ENCODE data around the gene POU3F3.

Gene POU3F3

DNA sequence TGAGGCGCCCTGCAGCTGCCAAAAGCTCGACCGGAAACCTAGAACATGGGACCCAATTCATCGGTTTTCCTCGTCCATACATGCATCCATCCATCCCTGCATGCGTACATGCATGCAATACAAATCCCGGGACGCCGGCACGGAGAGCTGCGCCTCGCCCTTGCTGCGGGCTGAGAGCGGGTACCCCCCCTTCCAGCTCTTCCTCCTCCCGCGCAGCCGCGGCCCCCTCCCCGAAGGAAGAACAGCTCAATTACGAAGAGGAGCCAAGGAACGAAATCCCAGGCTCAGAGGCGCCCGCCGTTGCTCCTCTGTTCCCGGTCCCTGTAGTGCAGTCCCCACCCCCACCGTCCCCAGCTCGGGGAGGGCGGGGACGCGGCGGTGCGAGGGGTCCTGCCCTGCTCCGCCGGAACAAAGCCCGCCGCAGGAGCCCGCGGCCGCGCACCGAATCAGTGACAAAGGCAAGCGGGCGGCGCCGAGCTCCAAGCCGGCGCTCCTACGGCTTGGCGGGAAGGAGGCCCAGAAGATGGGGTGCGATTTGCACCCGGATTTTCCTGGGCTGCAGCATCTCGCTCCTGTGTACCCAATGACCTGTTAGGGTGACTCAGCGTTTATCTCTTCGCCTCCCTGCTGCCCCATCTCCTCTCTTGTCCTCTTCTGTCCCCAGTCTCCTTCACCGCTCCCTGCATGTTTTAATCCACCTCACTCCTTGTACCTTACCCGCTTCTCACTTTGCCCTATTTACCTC lies 8.9 kb upstream of the POU3F3 start:
- DNase-seq (ENCODE audit: low read depth, low spot score), result no peak
- Histone ChIP-seq H3K9me3 (ENCODE audit: low read depth, low read length) (no peaks in the 10 kb centered on the region), H3K9ac (ENCODE audit: insufficient read length) (no peak overlapping the region), H3K4me3 (peak overlapping the region; percentile 66), H3K36me3 (ENCODE audit: insufficient read depth, low read length) (no peaks in the 10 kb centered on the region), H3K27ac (no peak overlapping the region)
- peak; percentile 91 for TF ChIP-seq EZH2 (IDR thresholded peaks at IDR 0.05)
- TF ChIP-seq FOXP2 (optimal IDR thresholded peaks at IDR 0.05; ENCODE audit: control extremely low read depth, extremely low read length, insufficient read depth), result no peak
- no peak for TF ChIP-seq POLR2AphosphoS5 (IDR thresholded peaks at IDR 0.05; ENCODE audit: borderline replicate concordance, low read depth, low read length)

DNA sequence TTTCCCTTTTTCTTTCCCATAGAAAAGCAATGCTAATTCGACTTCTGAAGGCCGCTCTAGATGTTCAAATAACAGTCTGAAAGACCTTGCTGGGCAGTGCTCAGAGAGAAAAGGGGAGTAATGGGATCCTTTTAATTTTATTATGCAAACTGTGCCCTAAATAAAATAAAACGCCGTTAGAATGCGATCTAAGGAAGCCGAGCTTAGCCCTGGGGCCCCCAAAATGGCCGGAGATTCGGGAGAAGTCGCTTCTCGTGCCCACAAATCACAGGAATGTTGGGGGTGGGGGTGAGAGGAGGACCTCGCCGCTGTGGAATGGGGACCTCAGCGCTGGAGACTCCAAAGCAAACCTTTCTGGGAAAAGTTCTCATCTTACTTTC lies 8.4 kb upstream of the POU3F3 start:
- H3K9me3 ChIP-seq (ENCODE audit: low read depth, low read length), result no peaks in the 10 kb centered on the region
- no peak overlapping the region for H3K27ac ChIP-seq
- no peaks in the 10 kb centered on the region for H3K36me3 ChIP-seq (ENCODE audit: insufficient read depth, low read length)
- no peak for DNase-seq (ENCODE audit: low read depth, low spot score)
- no peak overlapping the region for H3K4me3 ChIP-seq
- H3K9ac ChIP-seq (ENCODE audit: insufficient read length), result no peak overlapping the region
- TF ChIP-seq FOXP2 (optimal IDR thresholded peaks at IDR 0.05; ENCODE audit: control extremely low read depth, extremely low read length, insufficient read depth) (no peak), POLR2AphosphoS5 (IDR thresholded peaks at IDR 0.05; ENCODE audit: borderline replicate concordance, low read depth, low read length) (no peak), EZH2 (IDR thresholded peaks at IDR 0.05) (no peak)

DNA sequence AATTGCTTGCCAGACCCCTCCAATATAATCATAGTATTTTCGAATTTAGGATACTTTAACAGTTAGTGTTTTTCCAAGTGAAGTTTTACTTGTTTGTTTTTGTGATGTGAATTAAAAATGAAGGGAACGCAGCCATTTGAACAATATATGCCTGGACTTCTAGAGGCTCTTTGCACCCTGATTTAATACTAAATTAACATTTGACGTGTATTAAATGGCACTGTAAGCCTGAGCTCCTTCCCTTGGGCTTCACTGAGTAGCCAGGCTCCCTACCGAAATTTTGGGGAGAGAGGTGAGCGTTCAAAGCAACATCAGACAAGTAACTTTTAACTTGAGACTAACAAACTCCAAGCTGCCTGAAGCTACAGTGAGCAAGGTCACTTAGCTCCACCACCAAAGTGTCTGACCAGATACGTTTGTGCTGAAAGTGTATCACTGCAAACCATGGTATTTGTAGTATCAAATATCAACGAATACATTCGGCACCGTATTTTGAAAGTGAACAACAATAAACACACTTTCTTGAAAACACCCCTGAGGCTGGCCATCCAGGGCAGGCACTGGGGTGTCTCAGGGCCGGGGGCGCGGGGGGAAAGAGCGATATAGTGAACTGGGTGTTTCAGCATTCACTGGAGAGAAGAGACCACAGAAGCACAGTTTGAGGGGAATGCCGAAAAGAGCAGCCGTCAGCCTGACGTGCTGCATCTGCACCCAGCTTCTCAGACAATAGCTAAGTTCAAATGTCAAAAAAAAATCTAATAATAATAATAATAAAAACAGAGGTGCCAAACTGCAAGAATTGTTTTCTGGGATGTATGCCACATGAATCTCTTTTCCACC lies 7.7 kb upstream of the POU3F3 start:
- DNase-seq (ENCODE audit: low read depth, low spot score), result no peak
- H3K36me3 ChIP-seq (ENCODE audit: insufficient read depth, low read length), result no peaks in the 10 kb centered on the region
- TF ChIP-seq EZH2 (IDR thresholded peaks at IDR 0.05), result no peak
- no peak for TF ChIP-seq POLR2AphosphoS5 (IDR thresholded peaks at IDR 0.05; ENCODE audit: borderline replicate concordance, low read depth, low read length)
- TF ChIP-seq FOXP2 (optimal IDR thresholded peaks at IDR 0.05; ENCODE audit: control extremely low read depth, extremely low read length, insufficient read depth), result no peak
- H3K27ac ChIP-seq, result no peak overlapping the region
- H3K9me3 ChIP-seq (ENCODE audit: low read depth, low read length), result no peaks in the 10 kb centered on the region
- no peak overlapping the region for H3K4me3 ChIP-seq
- no peak overlapping the region for H3K9ac ChIP-seq (ENCODE audit: insufficient read length)

DNA sequence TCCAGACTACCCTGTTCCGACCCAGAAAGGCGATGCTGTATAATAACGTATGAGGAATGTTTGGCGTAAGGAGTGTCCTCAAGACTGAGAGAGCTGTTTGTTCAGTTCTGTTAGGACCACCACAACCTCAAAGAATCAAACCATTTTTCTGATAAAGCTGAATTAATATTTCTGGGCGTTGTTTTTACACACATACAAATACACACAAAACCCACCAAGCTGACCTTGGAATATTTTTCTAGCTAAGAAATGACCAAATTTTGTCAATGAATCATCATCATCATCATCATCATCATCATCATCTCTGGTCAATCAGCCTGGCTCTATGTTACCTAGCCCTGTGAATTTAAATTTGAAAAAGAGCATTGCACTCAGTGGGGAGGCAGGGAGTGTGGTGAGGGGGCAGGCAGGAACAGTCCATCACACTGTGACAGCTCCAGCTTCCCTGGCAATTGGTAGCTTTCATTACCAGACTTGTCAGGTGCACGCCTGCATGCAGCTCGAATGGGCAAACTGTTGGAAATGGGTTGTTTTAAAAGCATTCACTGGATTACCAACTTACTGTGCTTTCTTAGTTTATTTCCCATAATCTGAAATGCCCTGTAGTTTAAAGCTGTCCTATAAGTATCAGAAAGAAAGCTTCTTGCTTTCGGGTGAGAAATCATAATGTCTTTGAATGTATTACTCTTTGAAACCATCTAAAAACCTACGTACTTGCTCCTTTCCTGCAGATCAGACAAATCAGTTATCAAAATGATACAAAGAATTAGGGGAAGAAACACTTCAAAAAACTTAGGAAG lies 6.9 kb upstream of the POU3F3 start:
- Histone ChIP-seq H3K4me3 (no peak overlapping the region), H3K27ac (no peak overlapping the region), H3K9me3 (ENCODE audit: low read depth, low read length) (no peaks in the 10 kb centered on the region), H3K9ac (ENCODE audit: insufficient read length) (no peak overlapping the region), H3K36me3 (ENCODE audit: insufficient read depth, low read length) (no peaks in the 10 kb centered on the region)
- no peak for TF ChIP-seq EZH2 (IDR thresholded peaks at IDR 0.05)
- no peak for TF ChIP-seq POLR2AphosphoS5 (IDR thresholded peaks at IDR 0.05; ENCODE audit: borderline replicate concordance, low read depth, low read length)
- TF ChIP-seq FOXP2 (optimal IDR thresholded peaks at IDR 0.05; ENCODE audit: control extremely low read depth, extremely low read length, insufficient read depth), result no peak
- DNase-seq (ENCODE audit: low read depth, low spot score), result no peak

DNA sequence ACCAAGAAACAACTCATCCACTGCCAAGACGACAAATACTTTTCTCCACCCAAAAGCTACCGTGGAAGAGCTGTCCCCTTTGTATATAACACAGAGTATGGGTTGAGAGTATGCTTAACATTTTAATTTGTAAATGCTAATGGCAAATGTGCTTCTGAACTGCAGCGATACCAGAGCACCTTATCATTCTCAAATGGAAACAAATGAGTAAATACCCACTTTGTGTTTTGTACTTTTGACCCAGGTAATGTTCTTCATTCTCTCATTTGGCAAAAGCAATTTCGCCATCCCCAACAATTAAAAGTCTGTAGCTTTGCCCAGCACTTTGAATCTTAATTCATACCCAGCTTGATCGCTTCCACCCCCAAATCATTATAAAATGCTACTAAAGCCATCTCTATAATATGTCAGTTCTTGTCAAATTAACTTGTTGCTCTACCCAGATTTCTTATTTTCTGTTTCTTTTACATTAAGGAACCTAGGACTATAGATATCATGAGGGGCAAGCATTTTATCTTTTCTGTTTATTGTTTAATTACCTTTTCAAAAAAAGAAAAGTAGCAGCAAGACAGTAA lies 6.2 kb upstream of the POU3F3 start:
- Histone ChIP-seq H3K4me3 (no peak overlapping the region), H3K9ac (ENCODE audit: insufficient read length) (no peak overlapping the region)
- TF ChIP-seq POLR2AphosphoS5 (IDR thresholded peaks at IDR 0.05; ENCODE audit: borderline replicate concordance, low read depth, low read length) (no peak), EZH2 (IDR thresholded peaks at IDR 0.05) (no peak)

DNA sequence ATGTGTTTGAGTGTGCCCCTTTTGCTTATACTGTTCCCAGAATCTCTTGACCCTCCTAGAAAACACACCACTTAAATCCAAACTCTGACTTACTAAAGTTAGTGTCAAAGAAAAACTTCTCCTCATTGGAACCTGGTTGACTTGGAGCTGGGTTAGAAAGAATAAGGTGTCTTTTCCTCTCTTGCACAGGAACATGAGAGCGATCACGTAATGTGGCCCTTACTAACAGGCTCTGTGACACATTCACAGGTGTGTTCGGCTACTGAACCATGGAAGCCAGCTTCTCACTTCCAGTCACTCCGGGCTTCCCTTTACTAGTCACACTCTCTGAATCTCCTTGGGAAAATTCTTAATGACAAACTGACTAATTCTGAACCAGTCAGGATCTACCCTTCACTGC lies 5.4 kb upstream of the POU3F3 start:
- no peak for DNase-seq (ENCODE audit: low read depth, low spot score)
- no peak overlapping the region for H3K9ac ChIP-seq (ENCODE audit: insufficient read length)
- no peak for TF ChIP-seq EZH2 (IDR thresholded peaks at IDR 0.05)
- TF ChIP-seq POLR2AphosphoS5 (IDR thresholded peaks at IDR 0.05; ENCODE audit: borderline replicate concordance, low read depth, low read length), result no peak
- no peak for TF ChIP-seq FOXP2 (optimal IDR thresholded peaks at IDR 0.05; ENCODE audit: control extremely low read depth, extremely low read length, insufficient read depth)
- no peaks in the 10 kb centered on the region for H3K9me3 ChIP-seq (ENCODE audit: low read depth, low read length)
- no peaks in the 10 kb centered on the region for H3K36me3 ChIP-seq (ENCODE audit: insufficient read depth, low read length)
- H3K27ac ChIP-seq, result no peak overlapping the region
- no peak overlapping the region for H3K4me3 ChIP-seq

More for the DNA sequence above, 6.2 kb upstream of the POU3F3 start:
- Histone ChIP-seq H3K36me3 (ENCODE audit: insufficient read depth, low read length) (no peaks in the 10 kb centered on the region), H3K27ac (no peak overlapping the region), H3K9me3 (ENCODE audit: low read depth, low read length) (no peaks in the 10 kb centered on the region)
- no peak for DNase-seq (ENCODE audit: low read depth, low spot score)

DNA sequence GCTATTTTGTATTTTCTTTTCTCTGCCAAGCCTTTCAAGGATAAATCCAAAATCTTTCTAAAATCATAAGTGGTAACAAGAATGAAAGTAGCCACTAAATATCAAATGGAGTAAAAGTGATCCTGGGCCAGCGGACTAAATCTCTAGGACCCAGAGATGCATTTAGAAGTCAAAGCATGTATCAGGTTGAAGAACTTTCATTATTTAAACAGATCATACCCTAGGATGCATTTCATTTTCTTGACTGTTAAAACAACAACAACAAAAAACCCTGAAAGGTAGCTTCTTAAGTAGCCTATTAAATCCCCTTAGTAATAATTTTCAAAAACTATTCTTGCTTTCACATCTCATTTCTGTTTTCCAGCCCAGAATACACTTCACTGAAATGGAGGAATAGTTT lies 4.8 kb upstream of the POU3F3 start:
- Histone ChIP-seq H3K9me3 (ENCODE audit: low read depth, low read length) (no peaks in the 10 kb centered on the region), H3K9ac (ENCODE audit: insufficient read length) (no peak overlapping the region), H3K27ac (no peak overlapping the region), H3K36me3 (ENCODE audit: insufficient read depth, low read length) (no peaks in the 10 kb centered on the region), H3K4me3 (no peak overlapping the region)
- no peak for DNase-seq (ENCODE audit: low read depth, low spot score)
- TF ChIP-seq POLR2AphosphoS5 (IDR thresholded peaks at IDR 0.05; ENCODE audit: borderline replicate concordance, low read depth, low read length) (no peak), FOXP2 (optimal IDR thresholded peaks at IDR 0.05; ENCODE audit: control extremely low read depth, extremely low read length, insufficient read depth) (no peak), EZH2 (IDR thresholded peaks at IDR 0.05) (no peak)

Measured in SK-N-MC (cell line).